WERI-Rb-1 (cell line): ENCODE measurements around the gene TRA2B.

Experiments used
- DNase-seq: peaks from one replicate; pipeline ENCODE4 v3.0.0-alpha.2; 2020
- H3K27ac ChIP-seq: fragments of 250-450 bp; sonication (Bioruptor Pico); 2 replicates; pipeline ENCODE4 v1.5.1; 2020; ENCODE audit warnings: mild to moderate bottlenecking, moderate library complexity
- H3K27me3 ChIP-seq: fragments of 250-450 bp; sonication (Bioruptor Pico); 2 replicates; pipeline ENCODE4 v1.5.1; 2021; ENCODE audit warnings: mild to moderate bottlenecking, low read depth, moderate library complexity; ENCODE audit not compliant: insufficient read depth, severe bottlenecking
- H3K36me3 ChIP-seq: fragments of 250-450 bp; sonication (Bioruptor Pico); 2 replicates; pipeline ENCODE4 v1.5.1; 2020; ENCODE audit warnings: mild to moderate bottlenecking, moderate library complexity
- H3K4me3 ChIP-seq: 2 replicates; pipeline ENCODE4 v1.5.1; 2011; ENCODE audit warnings: low read depth, mild to moderate bottlenecking, control low read depth, low read length
- H3K9me3 ChIP-seq: fragments of 250-450 bp; sonication (Bioruptor Pico); 2 replicates; pipeline ENCODE4 v1.5.1; 2021; ENCODE audit warnings: mild to moderate bottlenecking, moderate library complexity; ENCODE audit not compliant: severe bottlenecking
- CTCF ChIP-seq: IDR thresholded peaks from 2 replicates; pipeline ENCODE4 v1.5.1; 2011; ENCODE audit warnings: low read depth, mild to moderate bottlenecking, control low read depth, inconsistent platforms, low read length

Gene TRA2B

DNA sequence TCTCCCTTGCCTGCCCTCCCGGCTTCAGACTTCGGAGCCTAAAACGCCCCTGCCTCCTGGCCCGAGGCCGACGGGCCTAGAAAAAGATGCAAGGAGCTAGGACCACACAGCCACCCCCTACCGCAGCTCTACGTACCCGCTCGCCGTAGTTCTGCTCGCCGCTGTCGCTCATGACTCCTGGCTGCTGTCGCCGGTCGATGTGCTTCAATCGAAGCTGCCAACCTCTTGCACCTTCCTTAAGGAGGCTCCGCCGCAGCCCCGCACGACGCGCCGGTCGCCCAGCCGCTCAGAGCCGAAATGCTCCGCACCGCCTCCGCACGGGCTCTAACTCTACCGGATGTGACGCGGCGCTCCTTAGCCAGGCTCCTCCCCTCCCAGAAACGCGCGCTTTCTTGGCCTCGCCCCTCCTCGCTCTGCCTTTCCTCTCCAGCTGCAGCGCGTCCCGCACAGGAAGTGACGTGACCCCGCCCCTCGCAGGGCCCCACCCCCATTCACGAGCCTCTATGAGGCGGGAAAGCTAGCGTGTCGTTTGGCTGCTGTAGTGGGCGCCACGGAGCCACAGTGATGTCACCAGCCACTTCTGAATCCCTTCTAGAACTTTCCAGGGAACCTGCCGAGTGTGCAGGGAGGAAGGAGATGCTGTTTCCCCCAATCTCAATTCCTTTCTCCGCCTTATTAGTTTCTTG, at the start of gene TRA2B:
Gene TRA2B (minus strand): TSS at position 326 of the 686 bp plus-strand sequence. CDS start 154 bp downstream, at position 172.
- H3K4me3 ChIP-seq, result peak within 1 kb of the TSS; percentile 98
- peaks cover 45% of the 10 kb centered on the region for H3K36me3 ChIP-seq
- peak; percentile 30; the same call in 1 of the 2 replicates for TF ChIP-seq CTCF
- peaks cover 4% of the 10 kb centered on the region for H3K9me3 ChIP-seq
- H3K27ac ChIP-seq, result peak within 1 kb of the TSS; percentile 98
- peak; percentile 99 for DNase-seq
- H3K27me3 ChIP-seq, result no peaks in the 10 kb centered on the region

DNA sequence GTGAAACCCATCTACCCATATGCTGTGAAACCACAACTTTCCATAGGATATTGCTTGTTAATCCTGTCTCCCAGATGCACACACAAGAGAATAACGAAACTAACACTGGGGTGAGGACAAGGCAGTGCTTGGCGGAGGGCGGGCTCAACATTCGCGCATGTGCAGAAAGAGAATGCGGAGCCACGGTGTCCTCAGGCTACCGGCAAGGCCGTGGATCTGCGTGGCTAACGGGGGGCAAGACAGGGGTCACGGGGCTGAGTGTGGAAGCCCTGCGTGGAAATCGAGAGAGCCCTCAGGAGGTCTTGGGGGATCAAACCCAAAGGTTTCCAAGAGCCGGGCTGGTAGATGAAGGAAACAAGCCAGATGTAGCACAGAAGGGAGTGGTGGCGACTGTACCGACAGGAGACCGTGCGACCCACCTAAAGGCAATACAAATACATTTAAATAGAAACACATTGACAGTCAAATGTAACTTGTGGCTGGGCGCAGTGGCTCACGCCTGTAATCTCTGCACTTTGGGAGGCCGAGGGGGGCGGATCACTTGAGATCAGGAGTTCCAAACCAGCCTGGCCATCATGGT, 48.5 kb upstream of the TRA2B start:
- H3K27me3 ChIP-seq, result peaks cover 5% of the 10 kb centered on the region
- no peak for DNase-seq
- no peak overlapping the region for H3K27ac ChIP-seq
- no peak for TF ChIP-seq CTCF
- H3K36me3 ChIP-seq, result no peaks in the 10 kb centered on the region
- H3K4me3 ChIP-seq, result no peak overlapping the region
- no peaks in the 10 kb centered on the region for H3K9me3 ChIP-seq

GRCh38 chr3:185984203-185984602, 46.4 kb upstream of the TRA2B start:
- TF ChIP-seq CTCF, result no peak
- no peaks in the 10 kb centered on the region for H3K36me3 ChIP-seq
- peaks cover 5% of the 10 kb centered on the region for H3K27me3 ChIP-seq
- H3K9me3 ChIP-seq, result no peaks in the 10 kb centered on the region
- no peak overlapping the region for H3K27ac ChIP-seq
- H3K4me3 ChIP-seq, result no peak overlapping the region
- no peak for DNase-seq

- peak; percentile 75 for TF ChIP-seq CTCF
- Histone ChIP-seq H3K27me3 (peaks cover 5% of the 10 kb centered on the region), H3K4me3 (peak overlapping the region; percentile 31), H3K9me3 (no peaks in the 10 kb centered on the region), H3K27ac (no peak overlapping the region), H3K36me3 (no peaks in the 10 kb centered on the region)
- peak; percentile 67 for DNase-seq
Measured at GRCh38 chr3:185983495-185984141, 45.8 kb upstream of the TRA2B start.

DNA sequence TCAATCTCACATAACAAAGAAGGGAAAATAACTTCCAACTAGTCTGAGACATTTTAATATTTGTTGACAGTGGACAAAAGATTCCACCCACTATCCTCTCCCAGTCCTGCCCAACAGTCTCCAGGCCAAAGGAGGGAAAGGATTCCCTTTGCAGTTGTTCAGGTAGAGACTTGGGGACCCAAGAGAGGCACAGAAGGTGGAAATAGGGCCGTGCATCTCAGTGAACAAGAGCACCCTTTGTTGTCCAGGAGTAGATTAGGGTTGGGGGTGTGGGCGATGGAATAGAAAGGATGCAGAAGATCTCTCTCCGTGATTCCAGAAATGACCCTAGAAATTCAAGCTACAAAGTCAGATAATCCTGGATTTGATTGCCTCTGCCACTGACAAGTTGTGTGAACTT, 44.8 kb upstream of the TRA2B start:
- no peak for DNase-seq
- TF ChIP-seq CTCF, result no peak
- H3K4me3 ChIP-seq, result no peak overlapping the region
- peaks cover 5% of the 10 kb centered on the region for H3K27me3 ChIP-seq
- no peaks in the 10 kb centered on the region for H3K36me3 ChIP-seq
- no peak overlapping the region for H3K27ac ChIP-seq
- H3K9me3 ChIP-seq, result no peaks in the 10 kb centered on the region
